ENCODE measurements around the gene TM7SF2.
A peak's percentile ranks its signal among the peaks of the same experiment; 100 is the strongest.

The TM7SF2 gene

DNA sequence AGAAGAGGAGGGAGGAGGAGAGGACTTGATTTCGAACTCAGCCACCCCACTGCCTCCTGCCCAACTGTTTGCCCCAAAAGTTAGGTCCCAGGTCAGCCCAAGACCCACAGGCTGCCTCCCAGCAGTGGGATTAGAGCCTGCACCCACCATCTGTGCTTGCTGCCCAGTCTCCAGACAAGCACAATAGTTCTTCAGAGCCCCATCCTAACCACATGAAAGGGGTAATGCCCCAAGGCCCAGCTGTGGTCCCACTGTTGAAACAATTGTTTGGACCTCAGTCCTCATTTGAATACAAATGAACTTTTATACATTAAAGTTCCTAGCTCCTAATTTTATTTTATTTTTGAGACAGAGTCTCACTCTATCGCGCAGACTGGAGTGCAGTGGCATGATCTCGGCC, 21.0 kb upstream of the TM7SF2 start:
- DNase-seq (ENCODE audit: low spot score) = no peak

DNA sequence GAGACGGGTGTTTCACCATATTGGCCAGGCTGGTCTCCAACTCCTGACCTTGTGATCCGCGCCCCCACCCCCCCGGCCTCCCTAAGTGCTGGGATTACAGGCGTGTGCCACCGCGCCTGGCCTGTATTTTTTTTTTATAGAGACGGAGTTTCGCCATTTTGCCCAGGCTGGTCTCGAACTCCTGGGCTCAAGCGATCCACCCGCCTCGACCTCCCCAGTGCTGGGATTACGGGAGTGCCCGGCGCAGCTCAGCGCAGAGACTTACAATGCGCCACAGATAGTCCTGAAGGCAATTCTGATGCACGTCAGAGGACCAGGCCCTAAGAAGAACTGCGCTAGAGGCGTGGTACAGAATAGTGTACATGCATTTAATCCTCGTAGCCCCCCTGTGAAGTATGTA, 16.2 kb upstream of the TM7SF2 start:
- DNase-seq (ENCODE audit: low spot score) = no peak

DNA sequence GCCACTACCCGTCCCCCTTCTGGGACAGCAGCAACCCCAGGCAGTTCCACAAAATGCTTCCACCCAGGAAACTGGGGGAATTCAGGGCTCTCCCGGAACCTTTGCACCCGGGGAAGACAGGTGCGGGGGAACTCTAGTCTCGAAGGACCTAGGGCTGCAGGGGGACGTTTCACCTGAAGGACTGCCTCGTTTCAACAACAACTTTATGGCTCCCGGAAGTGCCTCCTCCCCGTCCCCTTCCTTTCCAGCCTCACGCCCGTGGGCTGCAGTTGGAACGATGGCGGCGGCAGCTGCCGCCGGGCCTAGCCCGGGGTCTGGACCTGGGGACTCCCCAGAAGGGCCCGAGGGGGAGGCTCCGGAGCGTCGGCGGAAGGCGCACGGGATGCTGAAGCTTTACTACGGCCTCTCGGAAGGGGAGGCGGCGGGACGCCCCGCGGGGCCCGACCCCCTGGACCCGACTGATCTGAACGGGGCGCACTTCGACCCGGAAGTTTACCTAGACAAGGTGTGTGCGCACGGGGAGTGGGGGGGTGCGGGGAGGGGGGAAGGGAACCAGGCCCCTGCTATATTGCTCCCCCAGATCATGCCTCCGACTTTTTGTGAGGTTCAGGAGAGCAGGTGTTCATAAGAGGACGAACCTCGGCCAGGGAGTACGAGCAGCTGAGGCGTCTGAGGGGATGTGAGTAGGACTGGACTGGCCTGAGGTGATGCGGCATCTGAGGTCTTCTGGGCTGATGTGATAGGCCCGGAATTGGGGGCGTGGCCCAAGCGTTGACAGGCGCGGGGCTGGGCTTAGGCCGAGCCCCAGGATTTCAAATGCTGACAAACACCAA, 15.5 kb upstream of the TM7SF2 start, which contains the start of gene VPS51:
Gene VPS51, plus strand, starts transcription at position 241 of the 833 bp plus-strand sequence. Its CDS starts 37 bp downstream, at position 278.
- peak; percentile 95 for DNase-seq (ENCODE audit: low spot score)

DNA sequence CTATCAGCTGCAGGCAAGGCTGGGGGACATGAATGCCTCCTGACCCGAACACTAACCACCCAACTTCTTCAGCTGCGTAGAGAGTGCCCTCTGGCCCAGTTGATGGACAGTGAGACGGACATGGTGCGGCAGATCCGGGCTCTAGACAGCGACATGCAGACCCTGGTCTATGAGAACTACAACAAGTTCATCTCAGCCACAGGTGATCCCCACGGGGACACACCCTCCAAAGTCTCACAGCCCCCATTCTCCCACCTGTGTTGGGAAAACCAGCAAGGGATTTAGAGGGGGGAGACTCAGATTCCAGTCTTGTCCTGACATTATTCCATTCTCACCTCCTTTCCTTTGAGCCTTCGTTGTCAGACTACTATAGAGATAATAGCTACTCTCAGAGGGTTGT, 14.7 kb upstream of the TM7SF2 start:
- no peak for DNase-seq (ENCODE audit: low spot score)

DNA sequence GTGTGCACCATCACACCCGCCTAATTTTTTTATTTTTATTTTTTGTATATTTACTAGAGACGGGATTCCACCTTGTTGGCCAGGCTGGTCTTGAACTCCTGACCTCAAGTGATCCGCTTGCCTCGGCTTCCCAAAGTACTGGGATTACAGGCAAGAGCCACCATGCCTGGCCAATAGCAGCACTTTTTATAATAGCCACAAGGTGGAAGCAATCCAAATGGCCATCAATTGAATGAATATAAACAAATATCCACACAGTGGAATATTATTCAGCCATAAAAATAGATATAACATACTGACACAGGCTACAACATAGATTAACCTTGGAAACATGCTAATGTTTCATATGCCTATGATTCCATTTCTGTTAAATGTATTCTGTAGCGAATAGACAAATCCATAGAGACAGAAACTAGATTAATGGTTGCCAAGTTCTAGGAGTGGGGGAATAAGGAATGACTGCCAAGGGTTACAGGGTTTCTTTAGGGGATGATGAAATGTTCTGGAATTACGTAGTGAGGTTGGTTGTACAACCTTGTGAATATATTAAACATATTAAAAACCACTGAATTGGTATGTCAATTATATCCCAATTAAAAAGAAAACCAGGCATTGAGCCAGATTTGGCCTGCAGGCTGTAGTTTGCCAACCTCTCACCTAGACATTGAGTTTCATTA, 10.9 kb upstream of the TM7SF2 start:
- DNase-seq (ENCODE audit: low spot score) = no peak

DNA sequence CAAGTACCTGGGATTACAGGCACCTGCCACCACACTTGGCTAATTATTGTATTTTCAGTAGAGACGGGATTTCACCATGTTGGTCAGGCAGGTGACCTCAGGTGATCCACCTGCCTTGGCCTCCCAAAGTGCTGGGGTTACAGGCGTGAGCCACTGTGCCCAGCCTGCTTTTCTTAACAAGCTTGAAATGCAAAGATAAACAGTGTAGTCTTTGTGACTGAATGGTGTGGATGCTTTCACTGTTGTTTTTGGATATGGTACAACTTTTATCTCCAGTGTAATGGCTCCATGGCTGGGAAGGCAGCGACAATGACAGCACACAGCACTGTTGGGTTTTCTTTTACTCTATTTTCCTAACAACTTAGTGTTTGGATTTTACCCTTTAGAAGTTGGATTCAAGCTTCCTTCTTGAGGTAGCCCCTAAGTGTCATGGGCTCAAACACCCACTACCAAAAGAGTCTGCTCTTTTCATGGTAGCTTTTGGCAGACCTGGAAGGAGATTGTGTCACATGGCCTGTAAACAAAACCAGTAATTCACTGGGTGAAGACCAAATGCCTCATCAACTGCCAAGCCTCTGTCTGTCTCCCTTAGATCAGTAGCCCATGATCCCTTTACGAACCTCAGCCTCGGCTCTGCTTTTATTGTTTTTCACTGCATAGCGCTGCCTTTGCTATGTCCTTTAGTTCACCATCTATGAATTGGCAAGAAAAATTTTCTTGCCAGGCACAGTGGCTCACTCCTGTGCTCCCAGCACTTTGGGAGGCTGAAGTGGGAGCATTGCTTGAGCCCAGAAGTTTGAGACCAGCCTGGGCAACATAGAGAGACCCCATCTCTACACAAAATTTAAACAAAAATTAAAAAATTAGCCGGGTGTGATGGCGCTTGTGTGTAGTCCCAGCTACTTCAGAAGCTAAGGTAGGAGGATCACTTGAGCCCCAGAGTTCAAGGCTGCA, 9.3 kb upstream of the TM7SF2 start:
- DNase-seq (ENCODE audit: low spot score) = no peak

DNA sequence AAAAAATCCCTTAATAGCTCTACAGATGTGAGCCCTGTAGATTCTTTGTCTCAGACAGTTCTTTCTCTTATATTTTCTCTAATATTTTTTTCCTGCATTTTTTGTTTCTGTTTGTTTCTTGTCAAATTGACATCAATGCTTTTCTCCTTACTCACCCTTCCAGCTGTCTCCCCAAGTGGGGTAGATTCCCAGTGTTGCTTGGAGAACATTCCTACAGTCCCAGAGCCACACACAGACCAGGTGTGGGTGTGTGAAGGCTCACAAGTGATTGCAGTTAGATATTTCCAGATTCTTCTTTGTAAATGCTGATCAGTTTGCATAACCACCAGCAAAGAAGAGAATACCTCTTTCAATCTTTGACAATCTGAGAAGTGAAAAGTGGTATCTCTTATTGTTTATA, 8.2 kb upstream of the TM7SF2 start:
- no peak for DNase-seq (ENCODE audit: low spot score)

DNA sequence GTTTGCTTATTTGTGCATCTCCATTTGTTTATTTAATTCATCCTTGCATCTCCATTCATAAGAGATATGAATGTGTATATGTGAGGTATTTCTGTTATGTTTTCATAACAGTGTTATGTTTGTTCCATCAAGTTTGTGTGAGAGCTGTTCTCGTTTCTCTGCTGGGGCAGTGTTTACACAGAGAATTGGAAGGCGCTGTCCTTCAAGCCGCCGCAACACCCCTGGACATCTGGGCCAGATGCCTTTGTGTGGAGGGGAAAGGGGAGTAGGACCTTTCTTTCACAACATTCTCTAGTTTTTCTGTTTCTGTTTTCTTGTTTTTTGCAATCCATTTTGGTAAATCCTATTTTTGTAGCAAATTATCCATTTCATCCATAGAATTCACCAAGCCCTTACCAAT, 7.0 kb upstream of the TM7SF2 start:
- no peak for DNase-seq (ENCODE audit: low spot score)

DNA sequence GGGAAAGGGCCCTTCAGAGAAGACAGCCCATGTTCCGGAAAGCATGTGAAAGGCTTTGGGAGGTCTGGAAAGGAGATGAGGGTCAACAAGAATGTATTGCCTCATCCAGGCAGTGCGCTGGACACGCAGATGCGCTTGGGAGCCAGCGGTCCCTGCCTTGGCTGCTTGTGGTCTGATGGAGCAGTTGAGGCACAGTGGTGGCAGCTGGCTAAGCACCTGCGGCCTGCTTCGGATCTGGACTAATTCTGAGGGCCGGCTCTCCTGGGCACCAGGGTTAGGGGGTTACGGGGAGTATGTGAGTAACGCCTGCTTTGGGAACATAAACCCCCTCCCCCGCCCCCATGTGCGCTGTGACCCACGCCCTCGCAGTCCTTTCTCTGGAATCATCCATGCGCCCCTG, 4.6 kb upstream of the TM7SF2 start:
- no peak for DNase-seq (ENCODE audit: low spot score)

DNA sequence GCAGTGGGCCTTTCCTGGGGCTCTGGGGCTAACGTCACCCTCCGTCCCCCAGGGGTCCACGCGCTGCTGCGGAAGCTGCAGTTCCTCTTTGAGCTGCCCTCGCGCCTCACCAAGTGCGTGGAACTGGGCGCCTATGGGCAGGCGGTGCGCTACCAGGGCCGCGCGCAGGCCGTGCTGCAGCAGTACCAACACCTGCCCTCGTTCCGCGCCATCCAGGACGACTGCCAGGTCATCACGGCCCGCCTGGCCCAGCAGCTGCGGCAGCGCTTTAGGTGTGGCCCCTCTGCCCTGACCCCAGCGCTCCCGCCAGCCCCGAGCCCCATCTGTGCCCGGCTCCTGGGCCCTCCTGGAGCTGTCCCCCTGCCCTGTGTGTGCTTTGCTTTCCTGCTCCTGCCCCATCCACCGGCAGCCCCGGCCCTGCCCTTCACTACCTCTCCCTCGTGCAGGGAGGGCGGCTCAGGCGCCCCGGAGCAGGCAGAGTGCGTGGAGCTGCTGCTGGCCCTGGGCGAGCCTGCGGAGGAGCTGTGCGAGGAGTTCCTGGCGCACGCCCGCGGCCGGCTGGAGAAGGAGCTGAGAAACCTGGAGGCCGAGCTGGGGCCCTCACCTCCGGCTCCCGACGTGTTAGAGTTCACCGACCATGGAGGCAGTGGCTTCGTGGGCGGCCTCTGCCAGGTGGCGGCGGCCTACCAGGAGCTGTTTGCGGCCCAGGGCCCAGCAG, 3.8 kb upstream of the TM7SF2 start:
- DNase-seq (ENCODE audit: low spot score) = no peak

DNA sequence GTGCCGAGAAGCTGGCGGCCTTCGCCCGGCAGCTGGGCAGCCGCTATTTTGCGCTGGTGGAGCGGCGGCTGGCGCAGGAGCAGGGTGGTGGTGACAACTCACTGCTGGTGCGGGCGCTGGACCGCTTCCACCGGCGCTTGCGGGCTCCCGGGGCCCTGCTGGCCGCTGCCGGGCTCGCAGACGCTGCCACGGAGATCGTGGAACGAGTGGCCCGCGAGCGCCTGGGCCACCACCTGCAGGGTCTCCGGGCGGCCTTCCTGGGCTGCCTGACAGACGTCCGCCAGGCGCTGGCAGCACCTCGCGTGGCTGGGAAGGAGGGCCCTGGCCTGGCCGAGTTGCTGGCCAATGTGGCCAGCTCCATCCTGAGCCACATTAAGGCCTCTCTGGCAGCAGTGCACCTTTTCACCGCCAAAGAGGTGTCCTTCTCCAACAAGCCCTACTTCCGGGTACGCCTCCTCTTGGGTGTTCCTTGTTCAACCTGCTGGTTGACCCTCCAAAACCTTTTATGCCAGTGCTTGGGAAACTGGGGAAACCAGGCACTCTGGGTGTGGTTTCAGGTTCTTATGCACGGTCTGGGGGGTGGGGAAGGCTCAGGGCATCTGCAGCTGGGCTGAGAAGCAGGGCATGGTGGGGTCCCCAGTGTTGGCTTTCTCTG, 3.1 kb upstream of the TM7SF2 start:
- no peak for DNase-seq (ENCODE audit: low spot score)

DNA sequence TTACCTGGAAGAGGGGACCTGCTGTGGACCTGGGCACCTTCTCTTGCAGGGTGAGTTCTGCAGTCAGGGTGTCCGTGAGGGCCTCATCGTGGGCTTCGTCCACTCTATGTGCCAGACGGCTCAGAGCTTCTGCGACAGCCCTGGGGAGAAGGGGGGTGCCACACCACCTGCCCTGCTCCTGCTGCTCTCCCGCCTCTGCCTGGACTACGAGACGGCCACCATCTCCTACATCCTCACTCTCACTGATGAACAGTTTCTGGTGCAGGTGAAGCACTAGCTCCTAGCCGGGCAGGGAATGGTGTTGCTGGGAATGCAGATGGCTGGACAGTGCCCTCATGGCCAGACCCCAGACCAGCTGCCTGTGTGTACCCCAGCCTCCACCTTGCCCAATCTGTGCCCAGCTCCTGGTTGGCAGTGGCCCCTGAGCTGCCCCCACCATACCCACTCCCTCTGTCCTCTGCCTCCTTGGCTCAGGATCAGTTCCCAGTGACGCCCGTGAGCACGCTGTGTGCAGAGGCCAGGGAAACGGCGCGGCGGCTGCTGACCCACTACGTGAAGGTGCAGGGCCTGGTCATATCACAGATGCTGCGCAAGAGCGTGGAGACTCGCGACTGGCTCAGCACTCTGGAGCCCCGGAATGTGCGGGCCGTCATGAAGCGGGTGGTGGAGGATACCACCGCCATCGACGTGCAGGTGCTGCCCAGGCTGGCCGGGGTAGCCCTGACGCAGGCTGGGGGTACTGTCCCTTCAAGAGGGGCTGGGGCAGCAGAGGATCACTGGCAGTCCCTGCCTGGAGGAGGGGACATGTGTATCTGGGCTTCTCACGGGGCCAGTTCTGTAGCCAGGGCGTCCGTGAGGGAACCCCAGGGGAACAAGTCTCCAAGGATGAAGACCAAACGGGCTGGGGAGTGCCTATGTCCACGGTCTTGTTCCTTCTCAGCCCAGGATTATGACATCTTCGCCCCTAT, 2.2 kb upstream of the TM7SF2 start:
- no peak for DNase-seq (ENCODE audit: low spot score)

DNA sequence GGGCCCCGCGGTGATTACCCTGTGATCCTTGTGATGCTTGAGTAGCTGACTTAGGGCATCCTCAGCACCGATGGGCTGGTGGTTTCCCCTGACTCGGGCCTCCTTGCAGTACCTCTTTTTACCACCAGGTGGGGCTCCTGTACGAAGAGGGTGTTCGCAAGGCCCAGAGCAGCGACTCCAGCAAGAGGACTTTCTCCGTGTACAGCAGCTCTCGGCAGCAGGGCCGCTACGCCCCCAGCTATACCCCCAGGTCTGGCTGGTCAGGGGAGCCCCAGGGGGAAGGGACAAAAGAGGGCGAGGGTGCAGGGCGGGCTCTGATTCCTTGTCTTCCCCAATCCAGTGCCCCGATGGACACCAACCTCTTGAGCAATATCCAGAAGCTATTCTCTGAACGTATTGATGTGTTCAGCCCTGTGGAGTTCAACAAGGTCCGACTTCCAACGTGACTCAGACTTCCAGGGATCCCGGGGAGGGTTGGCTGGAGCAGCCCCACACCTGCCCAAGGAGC, 1.3 kb upstream of the TM7SF2 start:
- peak; percentile 91 for DNase-seq (ENCODE audit: low spot score)

DNA sequence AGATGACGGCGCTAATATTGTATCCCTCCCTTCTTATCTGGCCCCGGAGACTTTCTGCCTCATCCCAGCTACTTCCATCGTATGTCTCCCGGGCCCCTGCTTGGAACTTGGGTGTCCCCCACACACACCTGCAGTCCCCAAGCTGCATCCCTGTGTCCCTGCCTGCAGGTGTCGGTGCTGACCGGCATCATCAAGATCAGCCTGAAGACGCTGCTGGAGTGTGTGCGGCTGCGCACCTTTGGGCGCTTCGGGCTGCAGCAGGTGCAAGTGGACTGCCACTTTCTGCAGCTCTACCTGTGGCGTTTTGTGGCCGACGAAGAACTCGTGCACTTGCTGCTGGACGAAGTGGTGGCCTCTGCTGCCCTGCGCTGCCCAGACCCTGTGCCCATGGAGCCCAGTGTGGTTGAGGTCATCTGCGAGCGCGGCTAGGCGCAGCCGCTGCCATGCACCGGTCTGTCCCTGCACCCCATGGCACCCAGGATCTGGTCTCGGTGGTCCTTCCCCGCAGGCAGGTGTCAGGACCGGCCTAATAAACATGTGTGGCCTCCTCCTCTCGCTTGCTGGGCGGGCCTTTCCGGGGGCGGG, 421 bp upstream of the TM7SF2 start:
- DNase-seq (ENCODE audit: low spot score) = no peak

DNA sequence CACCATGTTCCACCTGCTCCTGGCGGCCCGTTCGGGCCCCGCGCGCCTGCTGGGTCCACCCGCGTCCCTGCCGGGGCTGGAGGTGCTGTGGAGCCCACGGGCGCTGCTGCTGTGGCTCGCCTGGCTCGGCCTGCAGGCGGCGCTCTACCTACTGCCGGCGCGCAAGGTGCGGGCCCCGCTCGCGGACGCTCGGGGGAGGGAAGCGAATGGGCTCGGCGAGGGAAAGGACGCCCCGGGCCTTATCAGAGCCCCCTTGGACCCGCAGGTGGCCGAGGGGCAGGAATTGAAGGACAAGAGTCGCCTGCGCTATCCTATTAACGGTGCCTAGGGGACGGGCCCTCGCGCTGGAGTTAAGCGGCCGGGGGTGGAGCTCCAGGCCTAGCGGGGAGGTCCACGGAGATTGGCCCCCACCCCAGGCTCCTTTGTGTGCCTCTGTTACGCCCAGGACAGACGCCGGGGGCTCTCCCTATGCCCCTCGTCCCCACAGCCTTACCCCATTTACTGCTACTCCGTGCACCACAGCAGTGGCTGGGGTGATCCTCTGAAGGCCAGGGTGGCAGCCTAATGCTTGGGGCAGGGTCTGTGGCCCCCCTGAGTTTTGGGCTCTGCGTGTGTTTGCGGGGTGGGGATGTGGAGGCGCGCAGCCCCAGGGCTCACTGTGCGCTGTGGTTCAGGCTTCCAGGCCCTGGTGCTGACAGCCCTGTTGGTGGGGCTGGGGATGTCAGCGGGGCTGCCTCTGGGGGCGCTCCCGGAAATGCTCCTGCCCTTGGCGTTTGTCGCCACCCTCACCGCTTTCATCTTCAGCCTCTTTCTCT, 1.1 kb downstream of the TM7SF2 start:
- peak; percentile 75 for DNase-seq (ENCODE audit: low spot score)

DNA sequence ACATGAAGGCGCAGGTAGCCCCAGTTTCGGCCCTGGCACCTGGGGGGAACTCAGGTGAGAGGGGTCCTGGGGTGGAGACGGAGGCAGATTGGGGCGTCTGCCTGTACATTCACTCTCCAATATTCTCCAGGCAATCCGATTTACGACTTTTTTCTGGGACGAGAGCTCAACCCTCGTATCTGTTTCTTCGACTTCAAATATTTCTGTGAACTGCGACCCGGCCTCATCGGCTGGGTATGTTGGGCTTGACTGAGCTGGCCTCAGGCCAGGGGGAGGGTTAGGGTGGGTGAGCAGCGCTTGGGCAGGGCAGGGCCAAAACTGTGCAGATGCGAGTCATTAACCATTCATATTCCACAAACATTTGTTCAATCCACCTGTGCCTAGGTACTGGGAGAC, 1.7 kb downstream of the TM7SF2 start:
- DNase-seq (ENCODE audit: low spot score) = no peak

DNA sequence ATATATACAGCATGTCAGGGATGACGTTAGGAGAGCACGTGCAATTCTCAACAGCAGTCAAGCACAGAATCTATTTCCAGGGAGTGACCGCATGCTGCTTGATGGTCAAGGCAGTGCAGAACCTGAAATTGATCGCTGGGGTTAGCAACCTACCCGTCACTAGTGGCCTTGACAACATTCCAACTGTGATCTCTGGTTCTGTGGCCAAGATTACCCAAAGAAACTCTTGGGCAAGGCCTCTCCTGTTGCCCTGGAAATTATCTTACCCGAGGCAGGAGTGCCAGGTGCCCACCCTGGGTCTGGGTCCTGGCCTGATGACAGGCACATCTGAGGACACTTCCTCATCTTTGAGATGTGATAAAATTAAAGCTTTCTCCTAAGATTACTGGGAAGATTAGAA, 2.2 kb downstream of the TM7SF2 start:
- no peak for DNase-seq (ENCODE audit: low spot score)

DNA sequence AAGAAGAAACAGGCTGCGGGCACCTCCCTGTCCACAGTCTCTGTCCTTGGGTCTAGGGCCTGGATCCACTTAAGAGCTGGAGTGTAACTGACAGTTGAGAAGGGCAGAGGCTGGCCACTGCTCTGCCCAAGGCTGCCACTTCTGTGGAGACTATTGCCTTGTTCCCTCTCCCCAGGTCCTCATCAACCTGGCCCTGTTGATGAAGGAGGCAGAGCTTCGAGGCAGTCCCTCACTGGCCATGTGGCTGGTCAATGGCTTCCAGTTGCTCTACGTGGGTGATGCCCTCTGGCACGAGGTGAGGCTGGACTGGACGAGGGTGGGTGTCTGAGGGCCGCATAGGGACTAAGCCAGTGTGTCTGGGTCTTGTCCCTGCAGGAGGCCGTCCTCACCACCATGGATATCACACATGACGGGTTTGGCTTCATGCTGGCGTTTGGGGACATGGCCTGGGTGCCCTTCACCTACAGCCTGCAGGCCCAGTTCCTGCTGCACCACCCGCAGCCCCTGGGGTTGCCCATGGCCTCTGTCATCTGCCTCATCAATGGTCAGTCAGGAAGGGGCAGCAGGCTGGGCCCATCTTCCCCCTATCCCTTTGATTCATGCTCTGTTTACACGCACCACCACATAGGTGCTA, 3.0 kb downstream of the TM7SF2 start:
- no peak for DNase-seq (ENCODE audit: low spot score)

Measured in AG20443 (cell line).